H1 (cell line): ENCODE results near the gene DNMT1. TPM values are rescaled to one million over a fixed set of nuclear protein-coding genes. Genes with fewer than 3 reads are reported as not detected.

Experiments
- ASH2L ChIP-seq: fragments of 200-600, 300-600 bp; sonication (generic); IDR thresholded peaks from one replicate; pipeline ENCODE4 v1.7.1; 2017; ENCODE audit warnings: low read length
- CHD1 ChIP-seq: IDR thresholded peaks from 2 replicates; pipeline ENCODE4 v1.6.1; 2012; ENCODE audit warnings: low read depth, low read length, improper control_type of control experiment
- CREB1 ChIP-seq: IDR thresholded peaks from 2 replicates; pipeline ENCODE4 v1.6.1; 2012; ENCODE audit warnings: inconsistent platforms
- CTBP2 ChIP-seq: IDR thresholded peaks from 2 replicates; pipeline ENCODE4 v1.7.0; 2011; ENCODE audit warnings: borderline replicate concordance, mild to moderate bottlenecking, moderate library complexity, mixed read lengths, low read length; ENCODE audit not compliant: insufficient read depth, insufficient read length
- GABPA ChIP-seq: IDR thresholded peaks from 2 replicates; pipeline ENCODE4 v1.6.1; 2011; ENCODE audit warnings: mild to moderate bottlenecking, low read length, moderate library complexity, borderline replicate concordance; ENCODE audit not compliant: insufficient read depth
- GTF2F1 ChIP-seq: IDR thresholded peaks from 2 replicates; pipeline ENCODE4 v1.6.1; 2012; ENCODE audit warnings: low read depth, low read length, improper control_type of control experiment, borderline replicate concordance
- KDM4A ChIP-seq: IDR thresholded peaks from one replicate; pipeline ENCODE4 v1.7.1; 2012; ENCODE audit warnings: low read depth, mild to moderate bottlenecking, moderate library complexity, low read length, inconsistent platforms; ENCODE audit not compliant: severe bottlenecking
- PHF8 ChIP-seq: fragments of 200-600 bp; sonication (generic); conservative IDR thresholded peaks from 2 replicates; pipeline ENCODE4 v1.7.1; 2012; ENCODE audit warnings: low read depth, mild to moderate bottlenecking, inconsistent platforms, low read length, moderate library complexity
- POLR2A ChIP-seq, 2 experiments: IDR thresholded peaks; 1 replicate in 1 of 2; 2 replicates in 1 of 2; pipeline ENCODE4 v1.6.1; 2011; ENCODE audit warnings: low read depth in 2 of 2, low read length in 2 of 2, mild to moderate bottlenecking in 2 of 2; ENCODE audit errors: control extremely low read depth in 1 of 2
- POLR2AphosphoS5 ChIP-seq: IDR thresholded peaks from 2 replicates; pipeline ENCODE4 v1.6.1; 2011; ENCODE audit warnings: low read depth, low read length
- RAD21 ChIP-seq, 2 experiments: IDR thresholded peaks in 1 of 2; conservative IDR thresholded peaks in 1 of 2; 2 replicates each; pipeline ENCODE4 v1.6.1; 2011; ENCODE audit warnings: low read depth in 2 of 2, low read length in 2 of 2, improper control_type of control experiment in 1 of 2, inconsistent platforms in 1 of 2, mild to moderate bottlenecking in 1 of 2, moderate library complexity in 1 of 2
- RBBP5 ChIP-seq: IDR thresholded peaks from 2 replicates; pipeline ENCODE4 v1.7.1; 2012; ENCODE audit warnings: low read depth, mild to moderate bottlenecking, inconsistent platforms, low read length, moderate library complexity, borderline replicate concordance
- SIN3A ChIP-seq, 2 experiments: IDR thresholded peaks in 1 of 2; conservative IDR thresholded peaks in 1 of 2; 2 replicates each; pipeline ENCODE4 v1.6.1; 2011 to 2012; ENCODE audit warnings: low read length in 2 of 2, improper control_type of control experiment in 1 of 2, low read depth in 1 of 2, mild to moderate bottlenecking in 1 of 2
- SP4 ChIP-seq: IDR thresholded peaks from 2 replicates; pipeline ENCODE4 v1.6.1; 2012; ENCODE audit warnings: low read length, inconsistent platforms
- TAF1 ChIP-seq: IDR thresholded peaks from 2 replicates; pipeline ENCODE4 v1.6.1; 2011; ENCODE audit warnings: mild to moderate bottlenecking, low read depth, low read length
- TBP ChIP-seq: IDR thresholded peaks from 2 replicates; pipeline ENCODE4 v1.6.1; 2011; ENCODE audit warnings: low read depth, low read length, improper control_type of control experiment
- TCF12 ChIP-seq: IDR thresholded peaks from 2 replicates; pipeline ENCODE4 v1.6.1; 2011; ENCODE audit warnings: low read depth, mild to moderate bottlenecking, low read length
- polyA plus RNA-seq, 7 experiments: library from polyadenylated mRNA; depleted of rRNA in 3 of 7; stranded (reverse) in 5 of 7; unstranded in 2 of 7; fragments of >200 nt in 5 of 7; fragments of 200-250 nt in 2 of 7; gene quantifications; 1 replicate in 5 of 7; 2 replicates in 1 of 7; 4 replicates in 1 of 7; pipeline versions ENCODE4 v1.2.1 to v1.2.3, GENCODE V29; 2011 to 2013; ENCODE audit warnings: missing spikeins in 2 of 7, mixed read lengths in 2 of 7
- total RNA-seq: library from RNA; stranded (reverse); fragmentation: NEBNext Ultra II Directional; extraction: Animal tissue kit (Norgen Biotek cat#: 25700); gene quantifications from 2 replicates; pipeline ENCODE4 v1.2.1, GENCODE V29; 2021
- TF ChIP-seq, protein P1 (sequence below): IDR thresholded peaks from 2 replicates; pipeline ENCODE4 v1.6.1; 2012; ENCODE audit warnings: inconsistent platforms
- TF ChIP-seq, protein P2 (sequence below): IDR thresholded peaks from 2 replicates; pipeline ENCODE4 v1.6.1; 2012; ENCODE audit warnings: inconsistent platforms
- TF ChIP-seq, protein P3 (sequence below): IDR thresholded peaks from 2 replicates; pipeline ENCODE4 v1.6.1; 2012; ENCODE audit warnings: low read length, inconsistent platforms

The DNMT1 gene
- total and polyA plus RNA-seq, 2 of the 8 experiments (the other 6 are each of a cell fraction or from before 2014, with no cell fraction given), result 101 to 210 TPM

DNA sequence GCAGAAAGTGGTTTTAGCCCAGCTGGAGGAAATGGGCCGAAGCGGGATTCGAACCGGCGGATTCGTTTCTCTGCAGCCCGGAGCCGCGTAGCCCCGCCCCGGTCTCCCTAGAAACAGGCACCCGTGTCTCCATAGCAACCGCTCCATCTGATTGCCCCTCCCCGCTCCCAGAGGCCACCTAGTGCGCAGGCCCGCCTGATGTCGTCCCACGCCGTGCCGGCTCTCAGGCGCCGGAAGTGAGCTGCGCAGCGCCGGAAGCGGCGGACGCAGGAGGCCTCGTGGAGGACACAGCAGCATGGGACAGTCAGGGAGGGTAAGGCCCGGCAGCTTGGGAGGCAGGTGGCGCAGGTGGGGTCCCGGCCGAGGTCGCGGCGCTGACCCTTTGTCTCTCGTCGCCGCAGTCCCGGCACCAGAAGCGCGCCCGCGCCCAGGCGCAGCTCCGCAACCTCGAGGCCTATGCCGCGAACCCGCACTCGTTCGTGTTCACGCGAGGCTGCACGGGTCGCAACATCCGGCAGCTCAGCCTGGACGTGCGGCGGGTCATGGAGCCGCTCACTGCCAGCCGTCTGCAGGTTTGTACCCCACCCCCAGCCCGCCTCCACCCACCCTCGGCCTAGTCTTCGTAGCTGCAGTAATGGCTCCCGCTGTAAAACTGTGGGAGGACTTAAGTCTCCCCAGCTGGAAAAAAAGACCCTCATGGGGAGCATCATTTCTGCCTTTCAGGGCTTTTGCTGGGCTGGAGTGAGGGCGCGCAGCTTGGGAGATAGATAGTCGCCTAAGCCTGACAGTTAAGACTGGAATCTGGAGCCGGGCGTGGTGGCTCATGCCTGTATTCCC lies 88.4 kb downstream of the DNMT1 start, which contains the start of gene PPAN (continued):
- no peak for TF ChIP-seq CTBP2
- TF ChIP-seq TCF12, result no peak
- TF ChIP-seq POLR2A (IDR thresholded peaks at IDR 0.05; ENCODE audit: control extremely low read depth in 1 of 2, low read depth in 2 of 2, low read length in 2 of 2), result peak in 1 of 2 experiments; percentile 95; a peak in 2 of 3 replicates
- no peak; the same call in 1 of the 2 replicates for TF ChIP-seq GTF2F1
- TF ChIP-seq GABPA, result peak; percentile 98
- TF ChIP-seq RBBP5, result 0 out of 2 replicates have a peak, but pooled peaks have one; percentile 54
- no peak for TF ChIP-seq RAD21 (IDR thresholded peaks at IDR 0.05 in 1 of 2, conservative IDR thresholded peaks at IDR 0.05 in 1 of 2; ENCODE audit: low read depth in 2 of 2, low read length in 2 of 2)
- TF ChIP-seq CHD1, result no peak
- TF ChIP-seq KDM4A, result peak; percentile 77
- TF ChIP-seq POLR2AphosphoS5, result peak; percentile 96
- peak; percentile 98 for TF ChIP-seq PHF8
- TF ChIP-seq, protein P1, sequence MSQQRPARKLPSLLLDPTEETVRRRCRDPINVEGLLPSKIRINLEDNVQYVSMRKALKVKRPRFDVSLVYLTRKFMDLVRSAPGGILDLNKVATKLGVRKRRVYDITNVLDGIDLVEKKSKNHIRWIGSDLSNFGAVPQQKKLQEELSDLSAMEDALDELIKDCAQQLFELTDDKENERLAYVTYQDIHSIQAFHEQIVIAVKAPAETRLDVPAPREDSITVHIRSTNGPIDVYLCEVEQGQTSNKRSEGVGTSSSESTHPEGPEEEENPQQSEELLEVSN, result peak; percentile 66
- TF ChIP-seq, protein P2, sequence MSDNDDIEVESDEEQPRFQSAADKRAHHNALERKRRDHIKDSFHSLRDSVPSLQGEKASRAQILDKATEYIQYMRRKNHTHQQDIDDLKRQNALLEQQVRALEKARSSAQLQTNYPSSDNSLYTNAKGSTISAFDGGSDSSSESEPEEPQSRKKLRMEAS, result peak; percentile 98
- peak; percentile 89 for TF ChIP-seq TAF1
- TF ChIP-seq, protein P3, sequence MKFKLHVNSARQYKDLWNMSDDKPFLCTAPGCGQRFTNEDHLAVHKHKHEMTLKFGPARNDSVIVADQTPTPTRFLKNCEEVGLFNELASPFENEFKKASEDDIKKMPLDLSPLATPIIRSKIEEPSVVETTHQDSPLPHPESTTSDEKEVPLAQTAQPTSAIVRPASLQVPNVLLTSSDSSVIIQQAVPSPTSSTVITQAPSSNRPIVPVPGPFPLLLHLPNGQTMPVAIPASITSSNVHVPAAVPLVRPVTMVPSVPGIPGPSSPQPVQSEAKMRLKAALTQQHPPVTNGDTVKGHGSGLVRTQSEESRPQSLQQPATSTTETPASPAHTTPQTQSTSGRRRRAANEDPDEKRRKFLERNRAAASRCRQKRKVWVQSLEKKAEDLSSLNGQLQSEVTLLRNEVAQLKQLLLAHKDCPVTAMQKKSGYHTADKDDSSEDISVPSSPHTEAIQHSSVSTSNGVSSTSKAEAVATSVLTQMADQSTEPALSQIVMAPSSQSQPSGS, result no peak
- no peak for TF ChIP-seq SP4
- TF ChIP-seq ASH2L, result peak; percentile 86
- TF ChIP-seq CREB1, result peak; percentile 98
- TF ChIP-seq TBP, result peak; percentile 74; the same call in 1 of the 2 replicates
- peak; percentile 38 to 94; a peak in 3 of 4 replicates for TF ChIP-seq SIN3A (conservative IDR thresholded peaks at IDR 0.05 in 1 of 2, IDR thresholded peaks at IDR 0.05 in 1 of 2; ENCODE audit: low read depth in 1 of 2, low read length in 2 of 2)
